ENCODE measurements around the gene ASS1.

ASS1 gene

GRCh38 chr9:130414081-130414731, 30.6 kb upstream of the ASS1 start:
- Histone ChIP-seq H4K20me1 (ENCODE audit: low read depth, low read length) (no peaks in the 10 kb centered on the region), H3K4me3 (ENCODE audit: insufficient read depth, low read length, poor library complexity, severe bottlenecking) (no peak overlapping the region), H3K36me3 (ENCODE audit: low read length) (no peaks in the 10 kb centered on the region), H3K27ac (ENCODE audit: low read depth, low read length) (no peak overlapping the region), H3K4me2 (ENCODE audit: low read depth, low read length, poor library complexity, severe bottlenecking) (no peak overlapping the region), H3K9me2 (replicated peaks; ENCODE audit: insufficient read depth, low read length) (no peaks in the 10 kb centered on the region), H3K27me3 (ENCODE audit: low read length) (no peaks in the 10 kb centered on the region), H3K79me2 (ENCODE audit: insufficient read depth, low read length) (no peaks in the 10 kb centered on the region), H3K9me3 (ENCODE audit: insufficient read depth, low read length) (no peaks in the 10 kb centered on the region), H2AFZ (ENCODE audit: low read depth, low read length, severe bottlenecking) (no peak overlapping the region), H3K9ac (ENCODE audit: low read length) (no peak overlapping the region), H3F3A (ENCODE audit: insufficient read depth) (no peaks in the 10 kb centered on the region)
- no peak for TF ChIP-seq CTCF (IDR thresholded peaks at IDR 0.05; ENCODE audit: insufficient read depth, low read length, poor library complexity, severe bottlenecking)
- no peak for TF ChIP-seq EZH2phosphoT487 (conservative IDR thresholded peaks at IDR 0.05; ENCODE audit: low read length)

GRCh38 chr9:130414910-130415746, 29.6 kb upstream of the ASS1 start:
- Histone ChIP-seq H3K27me3 (ENCODE audit: low read length) (no peaks in the 10 kb centered on the region), H3K79me2 (ENCODE audit: insufficient read depth, low read length) (no peaks in the 10 kb centered on the region), H3K36me3 (ENCODE audit: low read length) (no peaks in the 10 kb centered on the region), H3K9me2 (replicated peaks; ENCODE audit: insufficient read depth, low read length) (no peaks in the 10 kb centered on the region), H3K9ac (ENCODE audit: low read length) (no peak overlapping the region), H3K9me3 (ENCODE audit: insufficient read depth, low read length) (no peaks in the 10 kb centered on the region), H3K4me2 (ENCODE audit: low read depth, low read length, poor library complexity, severe bottlenecking) (no peak overlapping the region), H3K27ac (ENCODE audit: low read depth, low read length) (no peak overlapping the region), H3F3A (ENCODE audit: insufficient read depth) (no peaks in the 10 kb centered on the region), H4K20me1 (ENCODE audit: low read depth, low read length) (no peaks in the 10 kb centered on the region), H3K4me3 (ENCODE audit: insufficient read depth, low read length, poor library complexity, severe bottlenecking) (no peak overlapping the region), H2AFZ (ENCODE audit: low read depth, low read length, severe bottlenecking) (no peak overlapping the region)
- TF ChIP-seq CTCF (IDR thresholded peaks at IDR 0.05; ENCODE audit: insufficient read depth, low read length, poor library complexity, severe bottlenecking) = no peak
- TF ChIP-seq EZH2phosphoT487 (conservative IDR thresholded peaks at IDR 0.05; ENCODE audit: low read length) = no peak

- Histone ChIP-seq H4K20me1 (ENCODE audit: low read depth, low read length) (no peaks in the 10 kb centered on the region), H2AFZ (ENCODE audit: low read depth, low read length, severe bottlenecking) (no peak overlapping the region), H3K9me3 (ENCODE audit: insufficient read depth, low read length) (no peaks in the 10 kb centered on the region), H3K27me3 (ENCODE audit: low read length) (no peaks in the 10 kb centered on the region), H3K79me2 (ENCODE audit: insufficient read depth, low read length) (no peaks in the 10 kb centered on the region), H3K9me2 (replicated peaks; ENCODE audit: insufficient read depth, low read length) (no peaks in the 10 kb centered on the region), H3K4me2 (ENCODE audit: low read depth, low read length, poor library complexity, severe bottlenecking) (no peak overlapping the region), H3F3A (ENCODE audit: insufficient read depth) (no peaks in the 10 kb centered on the region), H3K27ac (ENCODE audit: low read depth, low read length) (no peak overlapping the region), H3K36me3 (ENCODE audit: low read length) (no peaks in the 10 kb centered on the region), H3K9ac (ENCODE audit: low read length) (no peak overlapping the region), H3K4me3 (ENCODE audit: insufficient read depth, low read length, poor library complexity, severe bottlenecking) (no peak overlapping the region)
- no peak for TF ChIP-seq EZH2phosphoT487 (conservative IDR thresholded peaks at IDR 0.05; ENCODE audit: low read length)
These were observed 27.2 kb upstream of the ASS1 start for GRCh38 chr9:130417602-130418001.

- no peaks in the 10 kb centered on the region for H3F3A ChIP-seq (ENCODE audit: insufficient read depth)
- H3K9me2 ChIP-seq (replicated peaks; ENCODE audit: insufficient read depth, low read length) = no peaks in the 10 kb centered on the region
These were observed 26.0 kb upstream of the ASS1 start for GRCh38 chr9:130418776-130419175.

More at GRCh38 chr9:130418776-130419175, 26.0 kb upstream of the ASS1 start:
- Histone ChIP-seq H3K27ac (ENCODE audit: low read depth, low read length) (no peak overlapping the region), H3K9ac (ENCODE audit: low read length) (no peak overlapping the region), H3K4me2 (ENCODE audit: low read depth, low read length, poor library complexity, severe bottlenecking) (no peak overlapping the region), H4K20me1 (ENCODE audit: low read depth, low read length) (no peaks in the 10 kb centered on the region), H3K9me3 (ENCODE audit: insufficient read depth, low read length) (no peaks in the 10 kb centered on the region), H3K36me3 (ENCODE audit: low read length) (no peaks in the 10 kb centered on the region), H3K79me2 (ENCODE audit: insufficient read depth, low read length) (no peaks in the 10 kb centered on the region), H3K27me3 (ENCODE audit: low read length) (no peaks in the 10 kb centered on the region), H3K4me3 (ENCODE audit: insufficient read depth, low read length, poor library complexity, severe bottlenecking) (no peak overlapping the region), H2AFZ (ENCODE audit: low read depth, low read length, severe bottlenecking) (no peak overlapping the region)
- TF ChIP-seq CTCF (IDR thresholded peaks at IDR 0.05; ENCODE audit: insufficient read depth, low read length, poor library complexity, severe bottlenecking) (no peak), EZH2phosphoT487 (conservative IDR thresholded peaks at IDR 0.05; ENCODE audit: low read length) (no peak)

Measured in SU-DHL-6 (cell line).